H7 (cell line): Measurements from ENCODE around the gene SH3RF3. TPM values are rescaled to one million over a fixed set of nuclear protein-coding genes. Genes with fewer than 3 reads are reported as not detected.

Experiments
- DNase-seq: peaks from one replicate; pipeline ENCODE4 v3.0.0; 2012
- H3K27me3 ChIP-seq: 2 replicates; pipeline ENCODE4 v1.6.0; 2011; ENCODE audit warnings: mild to moderate bottlenecking, low read length; ENCODE audit not compliant: control insufficient read depth, insufficient read depth
- H3K36me3 ChIP-seq: replicated peaks from 2 replicates; pipeline ENCODE4 v1.5.1; 2011; ENCODE audit warnings: low read length; ENCODE audit not compliant: control insufficient read depth, insufficient read depth
- H3K4me3 ChIP-seq: 2 replicates; pipeline ENCODE4 v1.5.1; 2011; ENCODE audit warnings: low read depth, mild to moderate bottlenecking, control low read depth, low read length, moderate library complexity; ENCODE audit not compliant: insufficient read depth
- total RNA-seq: library from RNA; depleted of rRNA; stranded (reverse); fragments of >200 nt; shearing (Covaris generic); gene quantifications from 2 replicates; pipeline ENCODE4 v1.2.3, GENCODE V29; 2014

The SH3RF3 gene
- total RNA-seq, 1 experiment from 2014 or later: 0.80 TPM

DNA sequence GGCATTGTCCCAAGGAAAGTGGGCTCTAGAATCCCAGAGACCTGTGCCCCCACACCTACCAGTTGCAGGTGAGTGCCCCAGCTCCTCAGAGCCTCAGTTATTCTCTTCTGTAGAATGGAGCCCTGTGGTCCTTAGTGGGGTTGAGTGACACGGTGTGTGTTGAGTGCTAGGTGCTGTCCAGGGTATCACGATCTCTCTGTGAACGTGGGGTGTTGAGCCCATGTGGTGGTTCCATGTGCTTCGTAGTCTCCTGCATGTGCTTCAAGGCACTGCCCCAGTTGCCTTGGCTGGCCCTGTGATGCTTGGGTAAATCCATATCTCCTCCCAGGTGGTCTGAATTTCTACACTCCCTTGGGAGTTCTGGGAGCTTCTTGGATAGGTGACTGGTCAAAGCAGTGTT, 54.9 kb downstream of the SH3RF3 start:
- no peaks in the 10 kb centered on the region for H3K36me3 ChIP-seq
- no peak for DNase-seq

DNA sequence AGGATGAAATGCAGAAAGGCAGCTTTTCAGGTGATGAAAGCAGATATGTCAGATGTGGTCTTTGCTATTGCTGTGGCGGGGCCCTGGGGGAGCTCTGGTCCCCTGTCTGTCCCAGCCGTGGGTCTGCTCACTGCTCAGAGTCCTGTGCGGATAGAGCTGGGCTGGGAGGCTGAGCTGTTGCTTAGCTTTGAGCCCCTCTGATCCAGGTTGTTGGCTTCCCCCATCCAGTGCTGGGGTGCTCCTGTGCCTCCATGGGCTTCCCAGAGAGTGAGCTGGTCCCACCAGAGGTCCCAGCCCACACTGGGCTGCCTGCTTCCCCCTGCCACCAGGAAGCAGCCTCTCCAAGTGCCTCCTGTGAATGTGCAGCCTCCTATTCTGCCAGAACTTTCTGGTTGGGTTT, 55.4 kb downstream of the SH3RF3 start:
- Histone ChIP-seq H3K4me3 (no peak overlapping the region), H3K36me3 (no peaks in the 10 kb centered on the region), H3K27me3 (no peaks in the 10 kb centered on the region)
- DNase-seq: no peak

More for the DNA sequence above, 54.9 kb downstream of the SH3RF3 start:
- Histone ChIP-seq H3K4me3 (no peak overlapping the region), H3K27me3 (no peaks in the 10 kb centered on the region)

DNA sequence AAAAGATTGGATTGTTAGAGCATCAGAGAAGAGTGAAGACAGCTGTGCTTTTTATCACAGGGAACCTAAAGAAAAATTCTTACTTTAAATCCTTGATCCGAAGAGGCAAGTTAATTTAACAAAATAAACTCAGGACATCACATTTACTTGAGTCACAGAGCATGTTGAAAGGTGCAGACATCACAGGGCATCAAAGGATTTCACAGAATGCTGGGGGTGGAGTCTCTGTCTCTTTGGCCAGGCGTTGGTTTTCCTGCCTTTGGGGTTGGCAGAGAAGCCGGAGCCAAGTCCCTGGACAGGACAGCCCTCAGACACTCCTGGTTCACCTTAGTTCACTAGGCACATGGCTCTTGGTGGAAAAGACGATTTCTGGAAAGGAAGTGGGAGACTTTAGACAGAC, 56.3 kb downstream of the SH3RF3 start:
- DNase-seq: no peak
- H3K27me3 ChIP-seq: no peaks in the 10 kb centered on the region
- no peaks in the 10 kb centered on the region for H3K36me3 ChIP-seq
- no peak overlapping the region for H3K4me3 ChIP-seq

DNA sequence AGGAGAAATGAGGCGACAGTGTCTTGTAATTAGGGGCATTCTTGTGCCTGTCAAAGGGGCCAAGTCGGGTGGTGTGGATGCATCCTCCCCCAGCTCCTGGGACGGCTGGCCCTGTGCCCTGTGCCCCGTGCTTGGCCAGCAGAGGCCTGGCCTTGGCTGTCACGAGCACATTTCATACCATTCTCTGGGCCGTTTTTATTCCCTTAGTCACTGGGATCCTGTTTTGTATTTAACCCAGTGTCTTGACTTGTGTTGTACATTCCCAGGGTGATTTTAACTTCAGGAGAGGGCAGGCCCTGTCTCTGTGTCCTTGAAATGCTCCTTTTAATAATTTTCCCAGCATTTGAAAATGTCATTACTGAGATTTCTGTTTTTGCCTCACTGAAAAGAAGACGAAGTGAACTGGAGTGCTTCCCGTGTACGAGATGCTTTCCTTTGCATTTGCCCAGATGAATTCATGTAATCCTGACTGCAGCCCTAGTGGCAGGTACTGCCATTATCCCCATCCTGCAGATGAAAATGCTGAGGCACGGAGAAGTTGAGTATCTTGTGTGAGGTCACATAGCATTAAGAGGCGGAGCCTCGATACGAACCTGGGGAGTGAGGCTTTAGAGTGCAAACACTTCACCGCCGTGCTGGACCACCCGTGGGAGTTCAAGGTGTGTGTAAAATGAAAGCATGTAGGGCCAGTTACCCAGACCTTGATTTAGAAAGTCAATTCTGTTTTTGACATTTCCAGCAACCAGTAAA, 57.0 kb downstream of the SH3RF3 start:
- Histone ChIP-seq H3K36me3 (no peaks in the 10 kb centered on the region), H3K4me3 (no peak overlapping the region), H3K27me3 (no peaks in the 10 kb centered on the region)
- no peak for DNase-seq

DNA sequence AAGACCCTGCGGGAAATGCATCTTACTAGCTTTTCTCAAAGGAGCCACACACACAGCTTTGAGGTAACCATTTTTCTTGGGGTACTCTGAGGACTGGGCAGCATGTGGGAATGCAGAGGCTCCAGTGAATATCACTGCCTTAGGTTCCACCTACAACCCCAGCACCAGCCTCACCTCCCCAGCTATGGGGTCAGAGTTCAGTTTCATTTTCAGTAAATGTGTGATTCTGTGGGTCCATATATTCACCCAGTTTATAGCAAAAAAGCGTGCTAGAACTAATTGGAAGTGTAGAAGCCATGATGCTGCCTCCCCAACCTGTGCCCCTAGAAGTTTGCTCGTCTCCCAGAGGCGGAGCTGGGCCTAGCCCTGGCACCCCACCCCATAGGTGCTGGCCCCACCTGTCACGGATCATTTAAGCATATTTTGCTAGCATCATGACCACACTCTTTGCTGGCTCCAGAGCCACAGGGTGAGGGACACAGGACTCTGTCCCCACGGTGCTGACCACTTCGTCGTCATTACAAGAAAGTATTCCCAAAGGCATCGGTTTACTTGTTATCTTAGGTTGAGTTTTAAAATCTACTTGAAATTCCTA, 57.7 kb downstream of the SH3RF3 start:
- H3K36me3 ChIP-seq: no peaks in the 10 kb centered on the region
- no peaks in the 10 kb centered on the region for H3K27me3 ChIP-seq
- DNase-seq: no peak
- H3K4me3 ChIP-seq: no peak overlapping the region

DNA sequence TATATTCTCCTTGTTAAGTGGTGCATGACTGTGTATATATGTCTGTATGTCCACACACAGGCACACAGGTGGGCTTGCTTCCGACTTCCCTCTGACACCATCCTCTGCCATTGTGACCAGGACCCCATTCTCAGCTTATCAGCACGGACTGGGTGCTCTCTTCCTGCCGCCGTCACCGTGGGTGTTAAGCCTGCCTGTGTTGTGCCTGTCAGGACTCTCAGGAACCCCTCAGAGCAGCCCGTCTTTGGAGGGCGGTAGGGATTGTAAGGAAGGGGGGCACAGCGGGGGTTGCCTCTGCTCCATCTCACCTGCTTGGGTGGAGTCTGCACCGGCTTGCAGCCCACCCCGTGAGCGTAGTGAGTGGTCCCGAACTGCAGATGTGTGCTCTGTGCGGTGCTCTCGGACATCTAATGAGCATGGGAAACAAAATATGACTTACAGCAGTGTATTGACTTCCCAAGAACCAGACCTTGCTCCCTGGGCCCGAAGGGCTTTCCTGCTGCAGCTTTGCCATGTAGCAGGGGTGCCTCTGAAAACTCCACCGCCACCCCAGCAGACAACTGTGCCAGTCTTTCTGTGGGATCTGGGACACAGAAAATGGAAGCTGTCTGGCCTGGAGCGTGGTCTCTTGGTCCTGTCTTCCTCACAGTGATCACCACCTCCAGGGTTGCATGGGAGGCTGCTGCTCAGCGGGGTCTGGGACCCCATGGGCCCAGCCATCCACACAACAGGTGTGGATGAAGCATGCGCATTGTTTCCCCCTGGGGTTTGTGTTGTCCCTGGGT, 58.9 kb downstream of the SH3RF3 start:
- Histone ChIP-seq H3K27me3 (no peaks in the 10 kb centered on the region), H3K36me3 (no peaks in the 10 kb centered on the region), H3K4me3 (no peak overlapping the region)
- no peak for DNase-seq

DNA sequence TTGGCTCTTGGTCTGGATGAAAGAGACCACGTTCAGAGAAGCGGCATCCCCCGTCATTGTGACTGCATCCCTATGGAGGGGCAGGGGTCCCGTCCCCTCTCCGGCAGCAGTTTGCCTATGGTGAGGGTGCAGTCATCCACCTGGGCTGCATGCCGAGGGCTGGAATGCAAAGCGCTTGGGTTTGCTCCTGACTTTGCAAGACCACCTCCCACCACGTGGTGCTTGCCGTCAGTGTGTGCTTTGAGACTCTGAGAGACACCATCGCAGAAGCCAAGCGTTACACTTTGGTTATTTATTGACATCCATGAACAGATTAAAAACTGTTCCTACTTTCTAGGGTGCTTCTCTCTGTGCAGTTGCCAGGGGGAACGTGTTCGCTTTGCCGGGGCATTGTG, 59.5 kb downstream of the SH3RF3 start:
- H3K36me3 ChIP-seq: no peaks in the 10 kb centered on the region
- peak; percentile 68 for DNase-seq

DNA sequence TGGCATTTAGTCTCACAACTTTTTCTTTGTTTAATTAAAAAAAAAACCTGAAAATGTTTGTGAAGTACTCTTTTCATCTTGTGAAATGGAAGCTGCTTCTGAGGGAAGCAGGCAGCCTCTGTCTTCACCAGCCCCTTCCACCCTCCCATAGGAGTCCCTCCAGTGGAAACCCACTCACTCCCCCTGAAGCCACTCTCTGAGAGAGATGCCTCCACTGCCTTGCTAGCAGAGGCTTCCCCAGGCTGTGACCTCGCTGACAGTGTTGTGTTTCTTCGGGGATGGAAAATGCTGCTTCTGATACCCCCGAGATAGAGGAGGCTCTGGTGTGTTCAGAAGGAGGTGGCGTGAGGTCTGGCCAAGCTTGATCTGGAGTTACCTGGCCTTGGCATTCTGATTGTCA, 59.9 kb downstream of the SH3RF3 start:
- H3K27me3 ChIP-seq: no peaks in the 10 kb centered on the region
- no peak overlapping the region for H3K4me3 ChIP-seq
- no peaks in the 10 kb centered on the region for H3K36me3 ChIP-seq
- no peak for DNase-seq

More for the DNA sequence above, 59.5 kb downstream of the SH3RF3 start:
- no peaks in the 10 kb centered on the region for H3K27me3 ChIP-seq
- no peak overlapping the region for H3K4me3 ChIP-seq

DNA sequence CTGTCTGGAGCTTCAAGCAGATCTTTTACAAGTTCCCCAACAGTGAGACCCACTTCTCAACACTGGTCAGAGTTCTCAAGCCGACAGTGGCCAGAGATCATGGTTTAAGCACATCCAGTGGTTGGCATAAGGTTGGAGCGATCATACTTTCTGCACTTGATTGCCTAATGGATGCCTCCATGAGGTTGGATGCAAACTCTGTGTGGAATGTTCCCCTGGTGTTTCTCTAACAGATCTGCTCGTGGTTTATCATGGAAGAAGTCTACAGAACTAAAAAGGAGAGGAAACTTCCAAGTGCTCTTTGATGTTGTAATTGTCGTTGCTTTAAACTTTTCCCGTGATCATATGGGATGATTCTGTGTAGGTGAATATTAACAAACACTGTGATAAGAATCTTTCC, 60.7 kb downstream of the SH3RF3 start:
- Histone ChIP-seq H3K36me3 (no peaks in the 10 kb centered on the region), H3K27me3 (no peaks in the 10 kb centered on the region), H3K4me3 (no peak overlapping the region)
- no peak for DNase-seq

DNA sequence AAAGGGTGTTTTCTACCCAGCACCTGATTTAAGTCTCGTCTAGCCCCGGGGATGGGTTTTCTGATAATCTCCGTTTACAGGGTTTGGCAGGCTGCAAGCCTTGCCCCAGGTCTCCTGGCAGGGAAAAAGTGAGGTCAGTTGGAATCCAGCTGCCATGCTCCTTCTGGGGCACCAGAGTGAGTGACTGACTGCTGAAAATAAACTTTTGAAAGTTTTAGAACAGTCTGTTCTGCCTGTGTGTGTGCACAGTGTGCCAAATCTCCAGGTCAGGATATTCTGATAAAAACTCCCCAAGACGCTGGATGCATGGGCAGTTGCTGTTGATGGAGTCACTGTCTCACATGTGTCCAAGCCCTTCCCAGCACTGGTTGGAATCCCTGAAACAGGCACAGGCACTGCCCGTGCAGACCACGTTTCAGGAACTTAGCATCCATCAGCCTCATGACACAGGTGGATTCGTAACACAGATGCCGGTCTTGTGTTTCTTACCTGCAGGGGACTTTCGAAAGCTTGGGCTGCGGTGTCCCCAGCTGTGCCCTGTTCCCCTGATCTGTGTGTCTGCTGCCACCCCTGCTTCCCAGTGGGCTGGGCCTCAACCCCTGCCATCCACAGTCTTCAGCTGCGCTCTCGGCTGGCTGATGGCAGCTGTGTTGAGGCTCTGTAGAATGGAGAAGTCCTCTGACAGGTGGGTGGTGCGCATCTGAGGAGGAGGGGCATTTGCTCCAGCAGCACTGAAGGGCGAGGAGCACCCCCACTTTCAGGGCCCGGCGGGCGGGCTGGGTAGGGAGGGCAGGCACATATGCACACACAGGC, 65.0 kb downstream of the SH3RF3 start:
- H3K27me3 ChIP-seq: no peaks in the 10 kb centered on the region
- DNase-seq: no peak
- H3K4me3 ChIP-seq: no peak overlapping the region
- H3K36me3 ChIP-seq: no peaks in the 10 kb centered on the region

DNA sequence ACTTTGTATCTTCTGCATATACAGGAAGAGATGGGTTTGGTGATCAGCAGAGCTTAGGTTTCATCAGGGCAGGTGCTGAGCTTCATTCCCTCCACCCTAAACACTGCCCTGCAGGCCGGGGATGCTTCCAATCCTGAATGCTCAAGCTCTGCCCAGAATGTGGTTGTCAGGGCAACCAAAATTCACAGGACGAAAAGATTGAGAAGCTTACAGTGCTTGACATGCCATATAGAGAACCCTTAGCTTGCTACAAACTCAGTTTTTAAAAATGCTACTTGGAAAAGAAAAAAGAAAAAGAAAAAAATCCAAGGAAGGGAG, 65.6 kb downstream of the SH3RF3 start:
- no peak overlapping the region for H3K4me3 ChIP-seq
- no peaks in the 10 kb centered on the region for H3K27me3 ChIP-seq
- H3K36me3 ChIP-seq: no peaks in the 10 kb centered on the region
- DNase-seq: peak; percentile 61

DNA sequence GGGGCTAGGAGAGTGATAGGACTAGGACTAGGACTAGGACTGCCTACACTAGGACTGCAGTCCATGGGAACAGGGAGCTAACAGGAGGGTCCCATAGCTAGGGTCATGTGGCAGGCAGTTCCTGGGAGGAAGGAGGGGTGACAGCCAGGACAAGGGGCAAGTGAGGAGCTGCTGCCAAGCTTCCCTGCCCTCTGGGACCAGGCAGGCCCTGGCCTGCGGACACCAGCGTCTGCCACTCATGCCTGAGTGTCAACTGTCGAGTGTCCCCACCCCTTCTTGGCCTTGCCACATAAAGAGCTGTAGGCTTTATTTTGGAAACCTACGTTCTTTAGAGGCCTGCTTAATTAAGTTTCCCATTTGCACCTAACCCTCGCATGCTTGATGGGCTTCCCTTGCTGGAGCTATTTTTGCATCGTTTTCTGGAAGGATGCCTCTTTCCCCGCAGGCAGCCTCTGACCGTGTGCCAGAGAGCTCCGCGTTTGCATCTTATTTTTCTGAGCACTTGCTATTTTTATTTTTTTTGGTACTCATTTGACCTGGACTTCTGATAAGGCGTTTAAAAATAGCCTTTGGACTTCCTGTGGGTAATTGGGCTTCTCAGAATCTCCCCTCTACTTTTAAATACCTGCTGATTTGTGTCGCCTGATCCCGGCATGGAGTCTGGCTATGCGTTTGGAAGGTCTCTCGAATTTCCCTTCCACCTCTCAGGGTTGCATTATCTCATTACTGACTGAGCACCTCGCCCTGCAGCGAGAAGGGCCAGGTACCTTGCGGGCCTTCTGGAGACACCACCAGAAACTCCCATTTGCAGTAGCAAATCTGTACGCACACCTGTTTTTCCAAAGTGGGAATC, 66.4 kb downstream of the SH3RF3 start:
- peak; percentile 50 for DNase-seq
- H3K4me3 ChIP-seq: no peak overlapping the region
- no peaks in the 10 kb centered on the region for H3K27me3 ChIP-seq
- no peaks in the 10 kb centered on the region for H3K36me3 ChIP-seq

DNA sequence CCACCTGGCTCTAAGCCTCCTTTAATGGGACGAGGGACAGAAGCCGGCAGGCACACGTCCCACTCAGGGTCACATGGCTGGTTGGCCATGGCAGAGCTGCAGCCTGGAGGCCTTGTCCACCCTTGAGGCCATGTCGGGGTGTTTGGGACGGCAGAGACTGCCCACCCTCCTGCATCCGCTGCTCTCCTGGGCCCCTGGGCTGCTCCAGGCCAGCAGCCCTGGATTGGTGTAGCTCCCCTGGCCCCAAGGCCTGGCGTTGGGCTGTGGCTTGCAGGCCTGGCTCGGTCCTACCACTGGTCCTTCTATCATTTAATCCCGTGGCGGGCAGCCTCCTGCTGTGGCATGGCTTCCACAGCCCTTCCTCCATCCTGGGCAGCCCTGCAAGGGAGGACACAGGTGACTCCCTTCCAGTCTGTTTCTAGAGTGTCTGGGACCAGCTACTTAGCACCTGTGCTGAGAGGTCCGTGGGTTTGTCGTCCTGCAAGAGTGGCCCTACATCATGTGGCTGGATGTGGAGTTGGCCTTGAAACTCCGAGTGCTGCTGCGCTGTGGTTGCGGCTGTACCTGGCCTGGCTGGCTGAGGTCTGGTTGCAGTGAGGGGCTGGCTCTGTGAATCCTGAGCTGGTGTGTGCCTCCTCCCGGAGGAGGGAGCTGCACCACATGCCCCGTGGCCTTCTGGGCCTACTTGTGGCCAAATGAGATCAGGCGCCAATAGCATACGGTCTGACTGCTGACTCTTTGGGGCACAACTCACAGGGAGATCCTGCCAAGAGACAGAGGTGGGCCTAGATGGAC, 67.3 kb downstream of the SH3RF3 start:
- no peak for DNase-seq
- H3K36me3 ChIP-seq: no peaks in the 10 kb centered on the region
- no peak overlapping the region for H3K4me3 ChIP-seq
- H3K27me3 ChIP-seq: no peaks in the 10 kb centered on the region
